Right kidney (tissue), 1 donor: ENCODE measurements around the gene PARS2.
A peak's percentile ranks its signal among the peaks of the same experiment; 100 is the strongest.

Experiments used
- DNase-seq: peaks from one replicate; pipeline ENCODE4 v3.0.0-alpha.2; 2016

The PARS2 gene

GRCh38 chr1:54738244-54738643, 26.1 kb downstream of the PARS2 start:
- DNase-seq, result no peak

GRCh38 chr1:54736685-54737084, 27.6 kb downstream of the PARS2 start:
- no peak for DNase-seq

- DNase-seq, result no peak
These were observed 36.3 kb downstream of the PARS2 start for GRCh38 chr1:54728027-54728426.

- no peak for DNase-seq
These were observed 39.6 kb downstream of the PARS2 start for GRCh38 chr1:54724771-54725170.

GRCh38 chr1:54723985-54724384, 40.3 kb downstream of the PARS2 start:
- no peak for DNase-seq

GRCh38 chr1:54721719-54722118, 42.6 kb downstream of the PARS2 start:
- DNase-seq, result no peak

- DNase-seq, result no peak
These were observed 47.9 kb downstream of the PARS2 start for GRCh38 chr1:54716299-54717047.

- peak; percentile 97 for DNase-seq
These were observed 48.6 kb downstream of the PARS2 start, which contains the start of gene TTC4 for GRCh38 chr1:54715493-54716298. Gene TTC4, plus strand, starts transcription at chr1:54715861. Its CDS starts 48 bp downstream, at chr1:54715909.

GRCh38 chr1:54714881-54715492, 49.3 kb downstream of the PARS2 start:
- no peak for DNase-seq

GRCh38 chr1:54711536-54711935, 52.8 kb downstream of the PARS2 start:
- no peak for DNase-seq

GRCh38 chr1:54710841-54711240, 53.5 kb downstream of the PARS2 start:
- no peak for DNase-seq

- DNase-seq, result no peak
These were observed 53.9 kb downstream of the PARS2 start for GRCh38 chr1:54710434-54710833.

GRCh38 chr1:54709547-54710292, 54.6 kb downstream of the PARS2 start:
- no peak for DNase-seq

GRCh38 chr1:54708385-54708784, 55.9 kb downstream of the PARS2 start:
- no peak for DNase-seq
